ENCODE results near the gene OPCML.

The OPCML gene

GRCh38 chr11:133004369-133004768 lies 527.9 kb downstream of the OPCML start:
- no peaks in the 10 kb centered on the region for H4K20me1 ChIP-seq (ENCODE audit: control insufficient read depth, insufficient read depth, low read depth, low read length)
- TF ChIP-seq EZH2phosphoT487 (IDR thresholded peaks at IDR 0.05; ENCODE audit: borderline replicate concordance, low read length): no peak
- no peak for TF ChIP-seq CTCF (IDR thresholded peaks at IDR 0.05; ENCODE audit: low read depth, low read length, poor library complexity, severe bottlenecking)
- H3K79me2 ChIP-seq (ENCODE audit: control insufficient read depth, low read length): no peaks in the 10 kb centered on the region
- H3K36me3 ChIP-seq (ENCODE audit: control insufficient read depth, low read length): no peaks in the 10 kb centered on the region
- H3K27ac ChIP-seq (ENCODE audit: low read depth, low read length): no peak overlapping the region
- H3K9me2 ChIP-seq (replicated peaks; ENCODE audit: control insufficient read depth, low read length): no peaks in the 10 kb centered on the region
- peaks cover 5% of the 10 kb centered on the region; the same call in 1 of the 2 replicates for H3K9me3 ChIP-seq (ENCODE audit: control insufficient read depth, insufficient read depth, low read length)
- H3K4me3 ChIP-seq (ENCODE audit: low read length): no peak overlapping the region
- no peaks in the 10 kb centered on the region for H3K4me1 ChIP-seq (ENCODE audit: control insufficient read depth, low read length)
- H3K27me3 ChIP-seq (ENCODE audit: control insufficient read depth, low read length): no peaks in the 10 kb centered on the region
- H3F3A ChIP-seq (ENCODE audit: control insufficient read depth, insufficient read depth): no peaks in the 10 kb centered on the region
- no peak overlapping the region for H3K4me2 ChIP-seq (ENCODE audit: low read length)

GRCh38 chr11:132999516-132999915 lies 532.8 kb downstream of the OPCML start:
- H3K9me2 ChIP-seq (replicated peaks; ENCODE audit: control insufficient read depth, low read length): no peaks in the 10 kb centered on the region
- H3K79me2 ChIP-seq (ENCODE audit: control insufficient read depth, low read length): no peaks in the 10 kb centered on the region
- H3F3A ChIP-seq (ENCODE audit: control insufficient read depth, insufficient read depth): no peaks in the 10 kb centered on the region
- no peaks in the 10 kb centered on the region for H3K27me3 ChIP-seq (ENCODE audit: control insufficient read depth, low read length)
- H3K4me3 ChIP-seq (ENCODE audit: low read length): no peak overlapping the region
- TF ChIP-seq EZH2phosphoT487 (IDR thresholded peaks at IDR 0.05; ENCODE audit: borderline replicate concordance, low read length): no peak
- no peak for TF ChIP-seq CTCF (IDR thresholded peaks at IDR 0.05; ENCODE audit: low read depth, low read length, poor library complexity, severe bottlenecking)
- H3K27ac ChIP-seq (ENCODE audit: low read depth, low read length): no peak overlapping the region
- no peaks in the 10 kb centered on the region for H3K4me1 ChIP-seq (ENCODE audit: control insufficient read depth, low read length)
- no peaks in the 10 kb centered on the region for H3K36me3 ChIP-seq (ENCODE audit: control insufficient read depth, low read length)
- no peaks in the 10 kb centered on the region for H3K9me3 ChIP-seq (ENCODE audit: control insufficient read depth, insufficient read depth, low read length)
- no peak overlapping the region for H3K4me2 ChIP-seq (ENCODE audit: low read length)
- no peaks in the 10 kb centered on the region for H4K20me1 ChIP-seq (ENCODE audit: control insufficient read depth, insufficient read depth, low read depth, low read length)

- Histone ChIP-seq H4K20me1 (ENCODE audit: control insufficient read depth, insufficient read depth, low read depth, low read length) (no peaks in the 10 kb centered on the region), H3K9me2 (replicated peaks; ENCODE audit: control insufficient read depth, low read length) (no peaks in the 10 kb centered on the region), H3K4me1 (ENCODE audit: control insufficient read depth, low read length) (no peaks in the 10 kb centered on the region), H3K4me2 (ENCODE audit: low read length) (no peak overlapping the region), H3K9me3 (ENCODE audit: control insufficient read depth, insufficient read depth, low read length) (no peaks in the 10 kb centered on the region), H3F3A (ENCODE audit: control insufficient read depth, insufficient read depth) (no peaks in the 10 kb centered on the region), H3K4me3 (ENCODE audit: low read length) (no peak overlapping the region), H3K27me3 (ENCODE audit: control insufficient read depth, low read length) (no peaks in the 10 kb centered on the region), H3K27ac (ENCODE audit: low read depth, low read length) (no peak overlapping the region), H3K36me3 (ENCODE audit: control insufficient read depth, low read length) (no peaks in the 10 kb centered on the region), H3K79me2 (ENCODE audit: control insufficient read depth, low read length) (no peaks in the 10 kb centered on the region)
- TF ChIP-seq CTCF (IDR thresholded peaks at IDR 0.05; ENCODE audit: low read depth, low read length, poor library complexity, severe bottlenecking) (no peak), EZH2phosphoT487 (IDR thresholded peaks at IDR 0.05; ENCODE audit: borderline replicate concordance, low read length) (no peak)
Measured at GRCh38 chr11:132999031-132999430, 533.3 kb downstream of the OPCML start.

- Histone ChIP-seq H3K9me3 (ENCODE audit: control insufficient read depth, insufficient read depth, low read length) (no peaks in the 10 kb centered on the region), H3K36me3 (ENCODE audit: control insufficient read depth, low read length) (no peaks in the 10 kb centered on the region), H3K4me1 (ENCODE audit: control insufficient read depth, low read length) (no peaks in the 10 kb centered on the region), H4K20me1 (ENCODE audit: control insufficient read depth, insufficient read depth, low read depth, low read length) (no peaks in the 10 kb centered on the region), H3K79me2 (ENCODE audit: control insufficient read depth, low read length) (no peaks in the 10 kb centered on the region), H3K27me3 (ENCODE audit: control insufficient read depth, low read length) (no peaks in the 10 kb centered on the region), H3K4me3 (ENCODE audit: low read length) (no peak overlapping the region), H3K9me2 (replicated peaks; ENCODE audit: control insufficient read depth, low read length) (no peaks in the 10 kb centered on the region), H3K27ac (ENCODE audit: low read depth, low read length) (no peak overlapping the region), H3K4me2 (ENCODE audit: low read length) (no peak overlapping the region), H3F3A (ENCODE audit: control insufficient read depth, insufficient read depth) (no peaks in the 10 kb centered on the region)
- TF ChIP-seq EZH2phosphoT487 (IDR thresholded peaks at IDR 0.05; ENCODE audit: borderline replicate concordance, low read length) (no peak), CTCF (IDR thresholded peaks at IDR 0.05; ENCODE audit: low read depth, low read length, poor library complexity, severe bottlenecking) (no peak)
Measured at GRCh38 chr11:132997396-132997795, 534.9 kb downstream of the OPCML start.

All from DOHH2 (cell line).